HepG2 (cell line): ENCODE results near the gene HK2. TPM values are rescaled to one million over a fixed set of nuclear protein-coding genes. Genes with fewer than 3 reads are reported as not detected.

Source experiments
- GATAD2A ChIP-seq: IDR thresholded peaks from 2 replicates; pipeline ENCODE4 v1.6.1; 2016
- GZF1 ChIP-seq: sonication (generic); formaldehyde crosslinking; IDR thresholded peaks from 2 replicates; pipeline ENCODE4 v1.5.1; 2020; ENCODE audit warnings: mild to moderate bottlenecking, missing genetic modification reagents
- HDAC1 ChIP-seq: sonication (generic); formaldehyde crosslinking; IDR thresholded peaks from 2 replicates; pipeline ENCODE4 v1.5.1; 2020; ENCODE audit warnings: mild to moderate bottlenecking, missing genetic modification reagents
- HINFP ChIP-seq: sonication (generic); formaldehyde crosslinking; IDR thresholded peaks from 2 replicates; pipeline ENCODE4 v1.4.0; 2020; ENCODE audit warnings: low read depth, mild to moderate bottlenecking, missing genetic modification reagents
- KAT8 ChIP-seq: IDR thresholded peaks from 2 replicates; pipeline ENCODE4 v1.6.1; 2016; ENCODE audit warnings: missing genetic modification reagents, missing compliant biosample characterization
- NAIF1 ChIP-seq: sonication (generic); formaldehyde crosslinking; IDR thresholded peaks from 2 replicates; pipeline ENCODE4 v1.5.0; 2020; ENCODE audit warnings: mild to moderate bottlenecking, missing genetic modification reagents, borderline replicate concordance
- NR3C1 ChIP-seq: sonication (generic); formaldehyde crosslinking; IDR thresholded peaks from 2 replicates; pipeline ENCODE4 v1.4.0; 2020; ENCODE audit warnings: missing genetic modification reagents
- POLR2G ChIP-seq: fragments of 200-400 bp; formaldehyde crosslinking; IDR thresholded peaks from 2 replicates; pipeline ENCODE4 v1.6.1; 2018; ENCODE audit warnings: mild to moderate bottlenecking, low read depth, low read length, moderate library complexity
- RARA ChIP-seq: IDR thresholded peaks from 2 replicates; pipeline ENCODE4 v1.6.1; 2016; ENCODE audit warnings: missing genetic modification reagents, missing compliant biosample characterization
- SAP130 ChIP-seq: IDR thresholded peaks from 2 replicates; pipeline ENCODE4 v1.6.1; 2016; ENCODE audit warnings: low read depth
- TAF1 ChIP-seq: sonication (generic); formaldehyde crosslinking; IDR thresholded peaks from 2 replicates; pipeline ENCODE4 v1.4.0; 2020; ENCODE audit warnings: missing genetic modification reagents
- ZNF12 ChIP-seq: sonication (generic); formaldehyde crosslinking; IDR thresholded peaks from 2 replicates; pipeline ENCODE4 v1.5.0; 2020; ENCODE audit warnings: missing genetic modification reagents
- ZNF253 ChIP-seq: sonication (generic); formaldehyde crosslinking; IDR thresholded peaks from 2 replicates; pipeline ENCODE4 v1.8.0; 2022; ENCODE audit warnings: mild to moderate bottlenecking, missing genetic modification reagents, borderline replicate concordance
- ZNF296 ChIP-seq: sonication (generic); formaldehyde crosslinking; conservative IDR thresholded peaks from 2 replicates; pipeline ENCODE4 v1.5.0; 2020; ENCODE audit warnings: mild to moderate bottlenecking, missing genetic modification reagents
- ZNF430 ChIP-seq: sonication (generic); formaldehyde crosslinking; IDR thresholded peaks from 2 replicates; pipeline ENCODE4 v1.9.0; 2021; ENCODE audit warnings: mild to moderate bottlenecking, missing genetic modification reagents
- ZNF670 ChIP-seq: sonication (generic); formaldehyde crosslinking; IDR thresholded peaks from 2 replicates; pipeline ENCODE4 v1.8.0; 2022; ENCODE audit warnings: mild to moderate bottlenecking, missing genetic modification reagents, borderline replicate concordance
- ZNF674 ChIP-seq: sonication (generic); formaldehyde crosslinking; IDR thresholded peaks from 2 replicates; pipeline ENCODE4 v1.5.0; 2020; ENCODE audit warnings: low read depth, mild to moderate bottlenecking, missing genetic modification reagents
- ZNF746 ChIP-seq: sonication (generic); formaldehyde crosslinking; IDR thresholded peaks from 2 replicates; pipeline ENCODE4 v1.8.0; 2022; ENCODE audit warnings: mild to moderate bottlenecking, missing genetic modification reagents
- ZNF878 ChIP-seq: sonication (generic); formaldehyde crosslinking; IDR thresholded peaks from 2 replicates; pipeline ENCODE4 v1.8.1; 2023; ENCODE audit warnings: mild to moderate bottlenecking, missing genetic modification reagents, moderate library complexity
- polyA plus RNA-seq, 8 experiments: library from polyadenylated mRNA; depleted of rRNA in 3 of 8; stranded (reverse) in 7 of 8; unstranded in 1 of 8; fragments of >200 nt; fragmentation: Illumina TruSeq in 4 of 8; extraction: Trizol in 4 of 8; gene quantifications; 2 replicates each; pipeline versions ENCODE4 v1.2.1 to v1.2.3, GENCODE V29; 2011 to 2016; ENCODE audit warnings: low read depth in 4 of 8, missing spikeins in 1 of 8, mixed read lengths in 1 of 8; ENCODE audit not compliant: insufficient read depth in 1 of 8
- total RNA-seq, 5 experiments: library from RNA; depleted of rRNA; stranded (reverse); fragments of >200 nt; fragmentation: Illumina TruSeq; extraction: Trizol; gene quantifications; 2 replicates each; pipeline ENCODE4 v1.2.3, GENCODE V29; 2016; ENCODE audit warnings: low read depth in 1 of 5
- TF ChIP-seq, protein P1 (sequence below): sonication (generic); formaldehyde crosslinking; IDR thresholded peaks from 2 replicates; pipeline ENCODE4 v1.8.1; 2023; ENCODE audit warnings: mild to moderate bottlenecking, moderate library complexity, missing genetic modification reagents
- TF ChIP-seq, protein P2 (sequence below): sonication (generic); formaldehyde crosslinking; conservative IDR thresholded peaks from 2 replicates; pipeline ENCODE4 v1.4.0; 2020; ENCODE audit warnings: missing genetic modification reagents
- TF ChIP-seq, protein P3 (sequence below): IDR thresholded peaks from 2 replicates; pipeline ENCODE4 v1.6.1; 2016; ENCODE audit warnings: control low read depth
- TF ChIP-seq, protein P4 (sequence below): sonication (generic); formaldehyde crosslinking; IDR thresholded peaks from 2 replicates; pipeline ENCODE4 v1.8.0; 2022; ENCODE audit warnings: mild to moderate bottlenecking, missing genetic modification reagents

HK2 gene
- total and polyA plus RNA-seq, 2 of the 13 experiments (the other 11 are each of a cell fraction or from before 2014, with no cell fraction given) = 13.2 to 101 TPM

DNA sequence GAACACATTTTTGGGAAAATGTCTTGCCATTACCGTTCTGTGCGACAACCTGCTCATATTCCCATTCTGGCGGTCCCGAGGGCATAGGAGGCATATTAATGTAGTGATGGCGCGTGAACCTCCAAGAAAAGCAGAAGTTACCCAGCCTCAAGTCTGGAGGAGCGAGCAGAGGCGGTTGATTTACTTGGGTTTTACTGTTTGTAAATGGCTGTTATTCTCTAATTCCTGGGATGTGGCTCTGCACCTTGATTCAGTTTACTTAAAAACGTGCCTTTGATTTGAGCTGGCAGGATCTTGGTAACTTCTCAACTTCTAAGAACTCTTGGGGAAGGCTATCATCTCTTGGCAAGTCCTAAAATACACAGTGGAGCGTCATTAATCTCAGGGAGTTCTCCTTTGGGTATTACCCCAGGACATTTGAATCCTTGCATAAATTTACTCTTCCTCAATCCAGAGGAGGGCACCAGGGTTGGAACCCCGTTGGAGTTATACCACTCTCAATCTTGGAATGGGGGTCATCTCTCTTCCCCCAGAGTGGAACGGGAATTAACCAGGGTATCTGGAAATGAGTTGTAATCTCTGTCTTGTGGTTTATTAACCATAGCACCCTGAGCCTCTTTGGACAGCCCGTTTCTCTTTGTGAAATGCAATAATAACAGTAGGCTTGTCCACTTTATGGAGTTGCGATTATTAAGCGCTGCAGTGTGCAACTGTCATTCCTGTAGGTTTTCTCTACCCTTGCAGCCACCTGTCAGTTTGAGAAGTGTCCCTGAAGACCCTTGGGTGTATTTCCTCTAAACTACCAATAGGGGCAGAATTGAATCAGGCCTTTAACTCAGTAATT, 2.1 kb downstream of the HK2 start (continued):
- TF ChIP-seq ZNF12 (CRISPR knock-in tag) (0 out of 2 replicates have a peak, but pooled peaks have one; percentile 19), ZNF878 (0 out of 2 replicates have a peak, but pooled peaks have one; percentile 34), GZF1 (CRISPR knock-in tag) (no peak), RARA (CRISPR knock-in tag) (peak; percentile 29; the same call in 1 of the 2 replicates), HDAC1 (CRISPR knock-in tag) (peak; percentile 36; the same call in 1 of the 2 replicates), HINFP (CRISPR knock-in tag) (0 out of 2 replicates have a peak, but pooled peaks have one; percentile 1), GATAD2A (CRISPR knock-in tag) (peak; percentile 49; the same call in 1 of the 2 replicates), NAIF1 (CRISPR knock-in tag) (0 out of 2 replicates have a peak, but pooled peaks have one; percentile 43), ZNF253 (CRISPR knock-in tag) (no peak), ZNF430 (CRISPR knock-in tag) (no peak), POLR2G (peak; percentile 34; the same call in 1 of the 2 replicates), KAT8 (CRISPR knock-in tag) (peak; percentile 55; the same call in 1 of the 2 replicates), ZNF296 (CRISPR knock-in tag) (no peak), SAP130 (CRISPR knock-in tag) (peak; percentile 93), ZNF670 (CRISPR knock-in tag) (0 out of 2 replicates have a peak, but pooled peaks have one; percentile 52), ZNF674 (CRISPR knock-in tag) (no peak), NR3C1 (CRISPR knock-in tag) (no peak), ZNF746 (no peak), TAF1 (CRISPR knock-in tag) (no peak)
- TF ChIP-seq, protein P1, sequence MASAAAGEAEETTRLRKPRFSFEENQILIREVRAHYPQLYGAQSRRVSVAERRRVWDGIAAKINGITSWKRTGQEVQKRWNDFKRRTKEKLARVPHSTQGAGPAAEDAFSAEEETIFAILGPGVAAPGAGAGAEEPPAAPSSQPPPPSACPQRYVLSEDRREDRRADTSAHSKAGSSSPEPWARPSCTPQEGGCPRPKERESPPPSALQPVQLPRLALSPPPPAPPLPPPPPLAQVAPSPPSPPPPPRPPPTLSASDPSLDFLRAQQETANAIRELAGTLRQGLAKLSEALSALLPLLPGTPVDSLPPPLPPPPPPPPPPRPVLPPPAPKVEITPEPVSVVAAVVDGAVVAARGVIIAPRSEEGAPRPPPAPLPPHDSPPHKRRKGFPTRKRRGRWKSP (CRISPR knock-in tag) = no peak
- TF ChIP-seq, protein P2, sequence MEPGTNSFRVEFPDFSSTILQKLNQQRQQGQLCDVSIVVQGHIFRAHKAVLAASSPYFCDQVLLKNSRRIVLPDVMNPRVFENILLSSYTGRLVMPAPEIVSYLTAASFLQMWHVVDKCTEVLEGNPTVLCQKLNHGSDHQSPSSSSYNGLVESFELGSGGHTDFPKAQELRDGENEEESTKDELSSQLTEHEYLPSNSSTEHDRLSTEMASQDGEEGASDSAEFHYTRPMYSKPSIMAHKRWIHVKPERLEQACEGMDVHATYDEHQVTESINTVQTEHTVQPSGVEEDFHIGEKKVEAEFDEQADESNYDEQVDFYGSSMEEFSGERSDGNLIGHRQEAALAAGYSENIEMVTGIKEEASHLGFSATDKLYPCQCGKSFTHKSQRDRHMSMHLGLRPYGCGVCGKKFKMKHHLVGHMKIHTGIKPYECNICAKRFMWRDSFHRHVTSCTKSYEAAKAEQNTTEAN = peak; percentile 35; the same call in 1 of the 2 replicates
- TF ChIP-seq, protein P3, sequence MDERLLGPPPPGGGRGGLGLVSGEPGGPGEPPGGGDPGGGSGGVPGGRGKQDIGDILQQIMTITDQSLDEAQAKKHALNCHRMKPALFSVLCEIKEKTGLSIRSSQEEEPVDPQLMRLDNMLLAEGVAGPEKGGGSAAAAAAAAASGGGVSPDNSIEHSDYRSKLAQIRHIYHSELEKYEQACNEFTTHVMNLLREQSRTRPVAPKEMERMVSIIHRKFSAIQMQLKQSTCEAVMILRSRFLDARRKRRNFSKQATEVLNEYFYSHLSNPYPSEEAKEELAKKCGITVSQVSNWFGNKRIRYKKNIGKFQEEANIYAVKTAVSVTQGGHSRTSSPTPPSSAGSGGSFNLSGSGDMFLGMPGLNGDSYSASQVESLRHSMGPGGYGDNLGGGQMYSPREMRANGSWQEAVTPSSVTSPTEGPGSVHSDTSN (CRISPR knock-in tag) = peak; percentile 44; the same call in 1 of the 2 replicates
- TF ChIP-seq, protein P4, sequence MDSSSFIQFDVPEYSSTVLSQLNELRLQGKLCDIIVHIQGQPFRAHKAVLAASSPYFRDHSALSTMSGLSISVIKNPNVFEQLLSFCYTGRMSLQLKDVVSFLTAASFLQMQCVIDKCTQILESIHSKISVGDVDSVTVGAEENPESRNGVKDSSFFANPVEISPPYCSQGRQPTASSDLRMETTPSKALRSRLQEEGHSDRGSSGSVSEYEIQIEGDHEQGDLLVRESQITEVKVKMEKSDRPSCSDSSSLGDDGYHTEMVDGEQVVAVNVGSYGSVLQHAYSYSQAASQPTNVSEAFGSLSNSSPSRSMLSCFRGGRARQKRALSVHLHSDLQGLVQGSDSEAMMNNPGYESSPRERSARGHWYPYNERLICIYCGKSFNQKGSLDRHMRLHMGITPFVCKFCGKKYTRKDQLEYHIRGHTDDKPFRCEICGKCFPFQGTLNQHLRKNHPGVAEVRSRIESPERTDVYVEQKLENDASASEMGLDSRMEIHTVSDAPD = no peak
